ENCODE results near the gene MRGPRE.
"Not testable (repeated sequence)": the region's sequence is repeated elsewhere in the genome, so short reads cannot be mapped to it uniquely, and the experiment has no call there.

The MRGPRE gene

GRCh38 chr11:3231851-3232744 lies at the start of gene MRGPRE:
Gene MRGPRE (minus strand): TSS chr11:3232417. CDS start chr11:3228799, 3,618 bp downstream.
- no peak for DNase-seq (ENCODE audit: low read depth)

- not testable (repeated sequence) for DNase-seq (ENCODE audit: low read depth)
Observed at GRCh38 chr11:3281146-3281545, 48.9 kb upstream of the MRGPRE start.

GRCh38 chr11:3280662-3281061 lies 48.4 kb upstream of the MRGPRE start:
- not testable (repeated sequence) for DNase-seq (ENCODE audit: low read depth)

- DNase-seq (ENCODE audit: low read depth) = not testable (repeated sequence)
Observed at GRCh38 chr11:3278922-3279321, 46.7 kb upstream of the MRGPRE start.

- DNase-seq (ENCODE audit: low read depth) = not testable (repeated sequence)
Observed at GRCh38 chr11:3273629-3274028, 41.4 kb upstream of the MRGPRE start.

- not testable (repeated sequence) for DNase-seq (ENCODE audit: low read depth)
Observed at GRCh38 chr11:3262548-3262947, 30.3 kb upstream of the MRGPRE start.

- not testable (repeated sequence) for DNase-seq (ENCODE audit: low read depth)
Observed at GRCh38 chr11:3261831-3262230, 29.6 kb upstream of the MRGPRE start.

GRCh38 chr11:3257509-3257908 lies 25.3 kb upstream of the MRGPRE start:
- DNase-seq (ENCODE audit: low read depth) = not testable (repeated sequence)

- not testable (repeated sequence) for DNase-seq (ENCODE audit: low read depth)
Observed at GRCh38 chr11:3255241-3255640, 23.0 kb upstream of the MRGPRE start.

GRCh38 chr11:3254773-3255172 lies 22.6 kb upstream of the MRGPRE start:
- not testable (repeated sequence) for DNase-seq (ENCODE audit: low read depth)

- DNase-seq (ENCODE audit: low read depth) = no peak
Observed at GRCh38 chr11:3245071-3245470, 12.9 kb upstream of the MRGPRE start.

GRCh38 chr11:3243880-3244279 lies 11.7 kb upstream of the MRGPRE start:
- no peak for DNase-seq (ENCODE audit: low read depth)

GRCh38 chr11:3237119-3237518 lies 4.9 kb upstream of the MRGPRE start:
- DNase-seq (ENCODE audit: low read depth) = no peak

GRCh38 chr11:3234846-3235245 lies 2.6 kb upstream of the MRGPRE start:
- no peak for DNase-seq (ENCODE audit: low read depth)

GRCh38 chr11:3232956-3233355 lies 739 bp upstream of the MRGPRE start:
- no peak for DNase-seq (ENCODE audit: low read depth)

- DNase-seq (ENCODE audit: low read depth) = no peak
Observed at GRCh38 chr11:3231550-3231850, 717 bp downstream of the MRGPRE start.

GRCh38 chr11:3230636-3231549 lies 1.3 kb downstream of the MRGPRE start:
- DNase-seq (ENCODE audit: low read depth) = no peak

- DNase-seq (ENCODE audit: low read depth) = no peak
Observed at GRCh38 chr11:3229673-3230630, 2.3 kb downstream of the MRGPRE start.

GRCh38 chr11:3228445-3228829 lies 3.8 kb downstream of the MRGPRE start:
- no peak for DNase-seq (ENCODE audit: low read depth)

GRCh38 chr11:3227568-3228444 lies 4.4 kb downstream of the MRGPRE start:
- no peak for DNase-seq (ENCODE audit: low read depth)

Data from GM04504 (cell line).